IPS-11a (cell line): ENCODE data around the gene TBRG4.

Experiments used
- H3K4me3 ChIP-seq: one replicate; pipeline ENCODE4 v1.5.1; 2013; ENCODE audit warnings: low read depth, low read length, control low read depth

The TBRG4 gene

GRCh38 chr7:45060295-45060694, 51.2 kb downstream of the TBRG4 start:
- H3K4me3 ChIP-seq, result no peak overlapping the region

- no peak overlapping the region for H3K4me3 ChIP-seq
These were observed 53.6 kb downstream of the TBRG4 start for GRCh38 chr7:45057878-45058277.

GRCh38 chr7:45055594-45056219, 55.8 kb downstream of the TBRG4 start:
- H3K4me3 ChIP-seq, result no peak overlapping the region

GRCh38 chr7:45055016-45055415, 56.5 kb downstream of the TBRG4 start:
- H3K4me3 ChIP-seq, result no peak overlapping the region

GRCh38 chr7:45054442-45054841, 57.1 kb downstream of the TBRG4 start:
- H3K4me3 ChIP-seq, result no peak overlapping the region

- H3K4me3 ChIP-seq, result no peak overlapping the region
These were observed 57.6 kb downstream of the TBRG4 start for GRCh38 chr7:45053941-45054340.

- no peak overlapping the region for H3K4me3 ChIP-seq
These were observed 58.1 kb downstream of the TBRG4 start for GRCh38 chr7:45053401-45053800.

GRCh38 chr7:45052011-45052410, 59.5 kb downstream of the TBRG4 start:
- H3K4me3 ChIP-seq, result no peak overlapping the region

- no peak overlapping the region for H3K4me3 ChIP-seq
These were observed 61.3 kb downstream of the TBRG4 start for GRCh38 chr7:45050198-45050597.
